ENCODE data around the gene RANBP9. TPM values are rescaled to one million over a fixed set of nuclear protein-coding genes. Genes with fewer than 3 reads are reported as not detected.

The RANBP9 gene
- total RNA-seq, 6 experiments from 2014 or later, result 14.1 to 17.9 (median 15.9) TPM

- no peak for TF ChIP-seq CTCF (IDR thresholded peaks at IDR 0.05)
- no peak for TF ChIP-seq POLR2A (IDR thresholded peaks at IDR 0.05)
- Histone ChIP-seq H3K36me3 (peaks cover 0 to 19% (median 10%) of the 10 kb centered on the region in 4 donors), H3K9me3 (no peaks in the 10 kb centered on the region), H3K4me1 (peaks cover 0 to 9% (median 2%) of the 10 kb centered on the region in 4 donors), H3K27me3 (no peaks in the 10 kb centered on the region), H3K27ac (peak overlapping the region; percentile 68 to 78 (median 77)), H3K4me3 (peak overlapping the region; percentile 84 to 93 (median 92))
- ATAC-seq, result peak; percentile 59 to 73 (median 64)
- intact Hi-C loops (cut with DNase I), result no loop called here
- peak; percentile 69 to 76 (median 71) for DNase-seq
- WGBS (ENCODE audit: insufficient coverage, low coverage, low lambda C conversion rate, missing lambda C conversion rate), result 18% methylated on average over 10 of the region's 38 CpGs
Measured at GRCh38 chr6:13614126-13614925, 97.3 kb downstream of the RANBP9 start.

GRCh38 chr6:13613029-13613594 lies 98.5 kb downstream of the RANBP9 start:
- H3K4me1 ChIP-seq, result peaks cover 0 to 9% (median 2%) of the 10 kb centered on the region in 4 donors
- no peak for ATAC-seq
- no peak overlapping the region for H3K27ac ChIP-seq
- H3K9me3 ChIP-seq, result no peaks in the 10 kb centered on the region
- no peaks in the 10 kb centered on the region for H3K27me3 ChIP-seq
- H3K36me3 ChIP-seq, result peaks cover 0 to 8% (median 1%) of the 10 kb centered on the region in 4 donors
- DNase-seq, result no peak
- no peak overlapping the region for H3K4me3 ChIP-seq
- intact Hi-C loops (cut with DNase I), result no loop called here
- 90% methylated on average over 3 of the region's 3 CpGs for WGBS (ENCODE audit: insufficient coverage, low coverage, low lambda C conversion rate, missing lambda C conversion rate)
- TF ChIP-seq CTCF (IDR thresholded peaks at IDR 0.05) (no peak), POLR2A (IDR thresholded peaks at IDR 0.05) (no peak)

GRCh38 chr6:13611715-13612114 lies 99.9 kb downstream of the RANBP9 start:
- Histone ChIP-seq H3K36me3 (peaks cover 0 to 3% (median 0%) of the 10 kb centered on the region in 4 donors), H3K4me1 (peaks cover 0 to 8% (median 2%) of the 10 kb centered on the region in 4 donors), H3K4me3 (no peak overlapping the region), H3K27ac (no peak overlapping the region), H3K9me3 (no peaks in the 10 kb centered on the region), H3K27me3 (no peaks in the 10 kb centered on the region)
- TF ChIP-seq CTCF (IDR thresholded peaks at IDR 0.05) (no peak), POLR2A (IDR thresholded peaks at IDR 0.05) (no peak)
- no peak for ATAC-seq
- intact Hi-C loops (cut with DNase I), result no loop called here
- WGBS (ENCODE audit: insufficient coverage, low coverage, low lambda C conversion rate, missing lambda C conversion rate), result 56% methylated on average over 4 of the region's 4 CpGs
- no peak for DNase-seq

GRCh38 chr6:13605634-13606033 lies 106.0 kb downstream of the RANBP9 start:
- TF ChIP-seq POLR2A (IDR thresholded peaks at IDR 0.05) (no peak), CTCF (IDR thresholded peaks at IDR 0.05) (no peak)
- DNase-seq (no peak), ATAC-seq (no peak)
- no peaks in the 10 kb centered on the region for H3K9me3 ChIP-seq
- H3K27me3 ChIP-seq, result no peaks in the 10 kb centered on the region
- H3K4me3 ChIP-seq, result no peak overlapping the region
- H3K4me1 ChIP-seq, result no peaks in the 10 kb centered on the region
- 89% methylated on average over 4 of the region's 4 CpGs for WGBS (ENCODE audit: insufficient coverage, low coverage, low lambda C conversion rate, missing lambda C conversion rate)
- intact Hi-C loops (cut with DNase I), result loop anchor here in 1 of 2 donors (10.0 kb wide), 1 partner anchor 261 kb away; no protein-coding TSS in a partner anchor
- H3K36me3 ChIP-seq, result peaks cover 0 to 34% (median 11%) of the 10 kb centered on the region in 4 donors
- H3K27ac ChIP-seq, result no peak overlapping the region

Data from right lobe of liver (tissue), 6 donors.